ENCODE measurements around the gene SLC36A1. TPM values are rescaled to one million over a fixed set of nuclear protein-coding genes. Genes with fewer than 3 reads are reported as not detected.

Gene SLC36A1
- total RNA-seq, 1 experiment from 2014 or later: 7.4 TPM

- no peak overlapping the region for H3K9ac ChIP-seq (ENCODE audit: low read length)
- ChIA-PET CTCF (no interaction called here), POLR2A (no interaction called here), RAD21 (ENCODE audit: low non-redundant PET in 1 of 2, low total read pairs in 2 of 2, uncharacterized antibody in 2 of 2, unreplicated experiment in 2 of 2) (no interaction called here)
- H4K20me1 ChIP-seq (ENCODE audit: insufficient read depth): no peaks in the 10 kb centered on the region
- no peaks in the 10 kb centered on the region for H3K79me2 ChIP-seq (ENCODE audit: insufficient read depth, low read length)
- intact Hi-C loops (cut with micrococcal nuclease): loop anchor here (10.0 kb wide), 1 partner anchor 523 kb away; no protein-coding TSS in a partner anchor
- H3K27me3 ChIP-seq (ENCODE audit: insufficient read depth, low read length): 0 out of 2 replicates have a peak, but pooled peaks cover 3% of the 10 kb centered on the region
- TF ChIP-seq CEBPB (IDR thresholded peaks at IDR 0.05; ENCODE audit: low read depth) (no peak), EGR1 (IDR thresholded peaks at IDR 0.05; ENCODE audit: low read depth) (no peak), ZFX (IDR thresholded peaks at IDR 0.05) (no peak), RAD21 (IDR thresholded peaks at IDR 0.05; ENCODE audit: low read depth) (no peak), POLR2A (IDR thresholded peaks at IDR 0.05; ENCODE audit: borderline replicate concordance, extremely low read depth, insufficient read depth, insufficient read length) (no peak), CTCF (IDR thresholded peaks at IDR 0.05 in 2 of 3, conservative IDR thresholded peaks at IDR 0.05 in 1 of 3; ENCODE audit: borderline replicate concordance in 1 of 3, insufficient read depth in 1 of 3, low read depth in 2 of 3, low read length in 2 of 3) (no peak), ATF3 (IDR thresholded peaks at IDR 0.05) (no peak), YY1 (IDR thresholded peaks at IDR 0.05; ENCODE audit: extremely low read depth, insufficient replicate concordance, low read depth, low read length) (no peak), EZH2phosphoT487 (IDR thresholded peaks at IDR 0.05; ENCODE audit: borderline replicate concordance) (no peak), CBX3 (IDR thresholded peaks at IDR 0.05; ENCODE audit: low read depth) (no peak), ZBTB33 (IDR thresholded peaks at IDR 0.05; ENCODE audit: extremely low read depth, insufficient replicate concordance, low read length) (no peak), EZH2 (IDR thresholded peaks at IDR 0.05) (no peak), SIN3A (IDR thresholded peaks at IDR 0.05; ENCODE audit: low read depth) (no peak), REST (IDR thresholded peaks at IDR 0.05; ENCODE audit: low read depth) (no peak)
- no peaks in the 10 kb centered on the region for H3K9me3 ChIP-seq (ENCODE audit: control insufficient read depth in 1 of 2, insufficient read depth in 1 of 2, low read depth in 1 of 2, low read length in 2 of 2)
- no peak overlapping the region for H3K27ac ChIP-seq (ENCODE audit: low read depth, low read length)
- ATAC-seq (no peak), DNase-seq (ENCODE audit: low read depth, low spot score) (no peak)
- no peak overlapping the region for H2AFZ ChIP-seq (ENCODE audit: low read depth, low read length, poor library complexity, severe bottlenecking)
- H3K4me1 ChIP-seq (ENCODE audit: control insufficient read depth in 1 of 2, insufficient read depth in 2 of 2, low read length in 2 of 2): no peaks in the 10 kb centered on the region
- no peaks in the 10 kb centered on the region for H3K9me2 ChIP-seq (ENCODE audit: insufficient read depth)
- BruUV-seq (replicated peaks): no TSS peak
- no peak overlapping the region for H3K4me3 ChIP-seq (replicated peaks in 1 of 2; ENCODE audit: low read depth in 1 of 2, low read length in 2 of 2)
- no peaks in the 10 kb centered on the region for H3K36me3 ChIP-seq (ENCODE audit: control insufficient read depth in 1 of 2, insufficient read depth in 2 of 2, low read length in 2 of 2)
- no peak overlapping the region for H3K4me2 ChIP-seq (ENCODE audit: low read length)
These were observed 80.8 kb downstream of the SLC36A1 start for GRCh38 chr5:151528153-151528552.

Data from HCT116 (cell line).